Jurkat, Clone E6-1 (cell line): ENCODE results near the gene DNASE1.

Source experiments
- DNase-seq: peaks from one replicate; pipeline ENCODE4 v3.0.0-alpha.2; 2011; ENCODE audit warnings: low read depth, low spot score
- H3K4me3 ChIP-seq: 2 replicates; pipeline ENCODE4 v1.5.1; 2011; ENCODE audit warnings: mild to moderate bottlenecking, low read length, control low read depth, moderate library complexity

DNASE1 gene

DNA sequence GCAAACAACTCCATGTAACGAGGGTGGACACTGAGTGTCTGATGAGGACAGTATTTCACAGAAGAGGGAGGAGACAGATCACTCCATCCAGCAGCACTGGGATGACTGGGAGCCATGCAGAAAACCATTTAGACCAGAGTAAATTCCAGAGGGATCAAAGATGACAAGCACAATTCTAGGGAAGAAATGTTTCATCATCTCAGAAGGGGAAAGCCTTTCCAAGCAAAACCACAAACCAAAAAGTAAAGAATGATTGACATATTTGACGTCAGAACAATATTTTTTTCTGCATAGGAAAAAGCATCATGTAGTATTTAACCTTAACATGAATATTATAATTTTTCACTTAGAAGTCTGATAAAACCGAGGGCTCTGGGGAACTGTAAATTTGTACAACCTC, 4.8 kb downstream of the DNASE1 start:
- H3K4me3 ChIP-seq = no peak overlapping the region
- DNase-seq = no peak

GRCh38 chr16:3661311-3661710, 6.8 kb downstream of the DNASE1 start:
- H3K4me3 ChIP-seq = no peak overlapping the region
- DNase-seq = no peak

- no peak for DNase-seq
- no peak overlapping the region for H3K4me3 ChIP-seq
Observed at GRCh38 chr16:3661922-3662321, 7.4 kb downstream of the DNASE1 start.

- DNase-seq = no peak
- no peak overlapping the region for H3K4me3 ChIP-seq
Observed at GRCh38 chr16:3662601-3663000, 8.1 kb downstream of the DNASE1 start.

- DNase-seq = no peak
- no peak overlapping the region for H3K4me3 ChIP-seq
Observed at GRCh38 chr16:3664187-3664896, 9.9 kb downstream of the DNASE1 start.

GRCh38 chr16:3665508-3665907, 11.0 kb downstream of the DNASE1 start:
- peak; percentile 60 for DNase-seq
- no peak overlapping the region for H3K4me3 ChIP-seq

DNA sequence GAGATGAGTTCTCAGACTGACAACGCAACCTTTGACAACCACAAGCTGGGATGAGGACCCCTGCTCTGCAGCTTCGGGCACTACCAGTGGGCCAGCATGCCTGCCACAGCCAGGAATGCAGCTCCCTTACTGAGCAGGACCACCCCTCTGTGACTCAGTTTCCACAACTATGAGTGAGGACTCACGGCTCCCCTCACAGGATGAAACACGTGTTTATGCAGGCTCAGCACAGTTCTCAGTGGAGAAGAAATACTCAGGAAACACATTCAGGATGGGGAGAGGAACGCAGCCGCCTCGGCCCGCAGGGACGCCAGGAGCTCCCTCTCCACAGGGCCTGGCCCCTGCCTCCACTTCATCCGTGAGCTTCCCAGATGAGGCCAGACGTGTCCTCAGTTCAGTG, 14.1 kb downstream of the DNASE1 start:
- no peak overlapping the region for H3K4me3 ChIP-seq
- no peak for DNase-seq

- DNase-seq = no peak
- no peak overlapping the region for H3K4me3 ChIP-seq
Observed at GRCh38 chr16:3669082-3669481, 14.6 kb downstream of the DNASE1 start.

GRCh38 chr16:3670711-3671110, 16.2 kb downstream of the DNASE1 start:
- DNase-seq = no peak
- no peak overlapping the region for H3K4me3 ChIP-seq

- no peak for DNase-seq
Observed at GRCh38 chr16:3671424-3671823, 16.9 kb downstream of the DNASE1 start.

DNA sequence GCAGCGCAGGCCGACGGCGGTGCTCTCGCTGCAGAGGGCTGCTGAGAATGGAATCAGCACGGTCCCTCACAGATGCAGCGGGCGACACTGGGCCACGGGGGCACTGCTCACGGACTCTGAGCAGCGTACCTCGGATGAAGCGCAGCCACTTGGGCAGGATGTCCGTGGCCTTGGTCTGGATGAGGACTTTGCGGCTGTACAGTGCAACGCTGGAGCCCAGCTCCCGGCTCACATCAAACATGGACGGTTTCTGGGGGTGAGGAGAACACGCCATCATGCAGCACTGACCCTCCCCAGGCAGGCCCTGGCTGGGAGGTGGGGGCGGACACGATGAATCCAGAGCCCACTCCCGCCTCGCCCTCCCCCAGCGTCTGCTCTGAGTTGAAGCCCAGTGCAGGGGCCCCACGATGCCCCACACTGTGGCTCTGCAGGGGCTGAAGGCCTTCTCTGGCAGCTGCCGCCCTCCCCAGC, 18.1 kb downstream of the DNASE1 start:
- no peak for DNase-seq

More at GRCh38 chr16:3671424-3671823, 16.9 kb downstream of the DNASE1 start:
- no peak overlapping the region for H3K4me3 ChIP-seq

DNA sequence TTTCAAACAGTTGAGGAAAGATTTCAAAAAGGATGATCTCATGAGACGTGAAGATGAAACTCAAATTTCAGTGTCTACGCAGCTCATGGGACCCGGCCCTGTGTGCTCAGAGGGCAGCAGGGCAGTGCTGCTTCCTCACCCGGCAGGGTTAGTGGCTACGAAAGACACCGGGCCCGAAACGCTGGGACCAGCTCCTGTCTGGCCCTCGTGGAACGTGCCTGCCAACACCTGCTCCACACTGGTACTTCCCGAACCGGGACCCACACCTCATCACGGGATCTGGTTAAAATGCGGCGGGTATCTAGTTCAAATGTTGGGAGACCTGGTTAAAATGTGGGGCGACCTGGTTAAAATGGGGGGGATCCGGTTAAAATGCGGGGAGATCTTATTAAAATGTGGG, 18.7 kb downstream of the DNASE1 start:
- H3K4me3 ChIP-seq = no peak overlapping the region
- DNase-seq = no peak

More for the DNA sequence above, 18.1 kb downstream of the DNASE1 start:
- no peak overlapping the region for H3K4me3 ChIP-seq

DNA sequence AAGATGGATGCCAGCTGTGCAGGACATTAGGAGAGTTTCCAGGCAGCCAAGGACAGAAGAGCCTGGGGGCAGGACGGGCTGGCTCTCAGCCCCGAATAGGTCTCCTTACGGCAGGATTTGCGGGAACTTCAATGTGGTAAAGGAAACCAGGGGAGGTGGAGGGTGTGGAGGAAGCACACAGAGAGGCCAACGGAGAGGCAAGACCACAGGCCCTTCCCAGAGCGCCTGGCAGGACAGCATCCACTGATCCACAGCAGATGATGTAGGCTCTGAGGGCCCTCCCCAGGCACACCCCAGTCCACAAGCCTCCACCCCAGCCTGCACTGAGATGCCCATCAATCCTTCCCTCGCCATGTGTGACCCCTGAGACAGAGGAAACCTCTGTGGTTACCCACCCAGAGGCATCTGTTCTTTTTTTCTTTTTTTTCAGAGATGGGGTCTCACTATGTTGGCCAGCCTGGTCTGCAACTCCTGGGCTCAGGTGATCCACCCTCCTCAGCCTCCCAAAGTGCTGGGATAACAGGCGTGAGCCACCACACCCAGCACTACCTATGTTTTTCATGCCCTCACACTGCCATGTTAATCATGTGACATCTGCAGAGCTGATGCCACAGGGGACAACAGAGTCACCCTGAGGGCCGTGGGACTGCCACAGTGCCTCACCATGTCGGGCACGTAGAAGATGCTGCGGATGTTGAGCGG, 19.3 kb downstream of the DNASE1 start:
- no peak for DNase-seq
- H3K4me3 ChIP-seq = no peak overlapping the region

GRCh38 chr16:3674513-3675295, 20.2 kb downstream of the DNASE1 start:
- DNase-seq = no peak
- H3K4me3 ChIP-seq = no peak overlapping the region

DNA sequence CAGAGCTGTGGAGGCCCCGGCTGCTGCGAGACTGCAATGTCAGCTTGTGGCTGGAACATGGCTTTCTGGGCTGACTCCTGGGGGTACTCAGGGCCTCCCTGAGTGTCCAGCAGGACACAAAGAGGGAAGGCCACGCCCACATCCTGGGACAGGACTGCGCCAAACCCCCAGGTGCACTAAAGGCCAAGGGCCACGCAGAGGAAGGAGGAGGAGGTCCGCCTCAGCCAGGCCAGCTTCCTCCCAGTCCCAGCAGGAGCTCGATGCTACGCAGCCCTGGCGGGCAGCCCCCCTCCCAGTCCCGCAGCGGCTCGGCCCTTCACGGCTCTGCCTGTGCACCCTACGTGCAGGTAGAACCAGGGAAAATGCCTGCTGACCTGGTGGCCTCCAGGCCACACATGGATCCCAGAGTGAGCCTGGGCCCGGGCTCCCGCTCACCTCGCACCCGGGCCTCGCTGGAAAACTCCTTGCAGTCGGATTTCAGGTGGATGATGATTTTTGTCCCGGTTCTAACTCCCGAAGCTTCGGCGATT, 21.2 kb downstream of the DNASE1 start:
- H3K4me3 ChIP-seq = no peak overlapping the region
- DNase-seq = no peak

DNA sequence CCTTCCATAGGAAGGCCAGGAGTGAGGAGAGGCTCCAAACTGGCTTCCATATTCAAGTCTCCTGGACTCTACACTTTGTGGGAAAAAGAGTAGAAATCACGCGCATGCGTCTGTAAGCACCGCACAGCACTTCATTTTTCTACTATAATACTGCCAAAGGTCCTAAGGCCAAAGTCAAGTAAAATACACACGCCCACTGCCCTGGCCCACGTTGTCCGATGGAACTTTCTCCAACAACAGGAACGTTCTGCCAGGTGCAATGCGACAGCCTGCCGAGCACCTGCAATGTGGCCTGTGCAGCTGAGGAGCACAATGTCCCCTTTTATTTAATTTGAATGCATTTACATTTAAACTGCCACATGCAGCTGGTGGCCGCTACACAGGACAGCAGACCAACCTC, 23.5 kb downstream of the DNASE1 start:
- no peak overlapping the region for H3K4me3 ChIP-seq
- no peak for DNase-seq

- no peak overlapping the region for H3K4me3 ChIP-seq
- DNase-seq = no peak
Observed at GRCh38 chr16:3681206-3681605, 26.7 kb downstream of the DNASE1 start.

DNA sequence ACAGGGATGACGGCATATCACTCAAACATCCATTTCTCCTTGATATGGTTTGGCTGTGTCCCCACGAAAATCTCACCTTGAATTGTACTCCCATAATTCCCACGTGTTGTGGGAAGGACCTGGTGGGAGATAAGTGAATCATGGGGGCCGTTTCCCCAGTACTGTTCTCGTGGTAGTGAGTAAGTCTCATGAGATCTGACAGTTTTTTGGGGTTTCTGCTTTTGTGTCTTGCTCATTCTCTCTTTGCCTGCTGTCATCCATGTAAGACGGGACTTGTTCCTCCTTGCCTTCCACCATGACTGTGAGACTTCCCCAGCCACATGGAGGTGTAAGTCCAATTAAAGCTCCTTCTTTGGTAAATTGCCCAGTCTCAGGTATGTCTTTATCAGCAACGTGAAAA, 32.5 kb downstream of the DNASE1 start:
- no peak overlapping the region for H3K4me3 ChIP-seq
- no peak for DNase-seq

- no peak for DNase-seq
Observed at GRCh38 chr16:3687792-3688191, 33.3 kb downstream of the DNASE1 start.

DNA sequence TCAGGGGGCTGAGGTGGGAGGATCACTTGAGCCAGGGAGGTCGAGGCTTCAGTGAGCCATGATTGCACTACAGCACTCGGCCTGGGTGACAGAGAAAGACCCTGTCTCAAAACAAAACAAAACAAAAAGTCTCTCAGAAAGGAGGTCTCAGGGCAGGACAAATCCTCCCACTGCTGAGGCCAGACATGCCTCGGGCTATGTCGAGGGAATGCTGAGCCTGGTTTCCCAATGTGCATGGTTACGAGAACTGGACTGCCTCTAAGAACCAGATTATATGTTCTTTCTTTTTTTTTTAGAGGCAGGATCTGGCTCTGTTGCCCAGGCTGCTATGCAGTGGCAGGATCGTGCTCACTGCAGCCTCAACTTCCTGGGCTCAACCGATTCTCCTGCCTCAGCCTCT, 35.2 kb downstream of the DNASE1 start:
- H3K4me3 ChIP-seq = no peak overlapping the region
- DNase-seq = no peak

More at GRCh38 chr16:3687792-3688191, 33.3 kb downstream of the DNASE1 start:
- no peak overlapping the region for H3K4me3 ChIP-seq
